AG09309 (cell line): ENCODE measurements around the gene LRCH4.

Experiments used
- DNase-seq: peaks from one replicate; pipeline ENCODE4 v3.0.0-alpha.2; 2010; ENCODE audit warnings: low read depth
- H3K4me3 ChIP-seq: 2 replicates; pipeline ENCODE4 v1.5.1; 2011; ENCODE audit warnings: mild to moderate bottlenecking, low read depth, low read length, moderate library complexity; ENCODE audit not compliant: control insufficient read depth
- CTCF ChIP-seq: IDR thresholded peaks from 2 replicates; pipeline ENCODE4 v1.5.1; 2011; ENCODE audit warnings: mild to moderate bottlenecking, low read depth, low read length, inconsistent platforms; ENCODE audit not compliant: insufficient read depth, control insufficient read depth; ENCODE audit errors: missing control alignments

The LRCH4 gene

GRCh38 chr7:100599911-100600729 is 14.2 kb upstream of the LRCH4 start:
- no peak overlapping the region for H3K4me3 ChIP-seq
- DNase-seq = no peak
- no peak for TF ChIP-seq CTCF

- H3K4me3 ChIP-seq = no peak overlapping the region
- no peak for TF ChIP-seq CTCF
- DNase-seq = no peak
Observed at GRCh38 chr7:100598425-100598824, 12.5 kb upstream of the LRCH4 start.

- no peak for DNase-seq
- TF ChIP-seq CTCF = no peak
- no peak overlapping the region for H3K4me3 ChIP-seq
Observed at GRCh38 chr7:100595188-100595587, 9.3 kb upstream of the LRCH4 start.

DNA sequence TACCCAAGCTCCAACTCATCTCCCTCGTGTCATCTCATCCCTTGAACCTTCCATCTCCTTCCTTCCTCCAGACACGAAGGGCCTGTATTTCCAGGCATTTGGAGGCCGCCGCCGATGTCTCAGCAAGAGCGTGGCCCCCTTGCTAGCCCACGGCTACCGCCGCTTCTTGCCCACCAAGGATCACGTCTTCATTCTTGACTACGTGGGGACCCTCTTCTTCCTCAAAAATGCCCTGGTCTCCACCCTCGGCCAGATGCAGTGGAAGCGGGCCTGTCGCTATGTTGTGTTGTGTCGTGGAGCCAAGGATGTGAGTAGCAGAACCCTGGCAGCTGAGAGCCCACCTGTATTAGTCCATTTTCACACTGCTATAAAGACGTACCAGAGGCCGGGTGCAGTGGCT is 5.7 kb upstream of the LRCH4 start:
- no peak for TF ChIP-seq CTCF
- DNase-seq = no peak

DNA sequence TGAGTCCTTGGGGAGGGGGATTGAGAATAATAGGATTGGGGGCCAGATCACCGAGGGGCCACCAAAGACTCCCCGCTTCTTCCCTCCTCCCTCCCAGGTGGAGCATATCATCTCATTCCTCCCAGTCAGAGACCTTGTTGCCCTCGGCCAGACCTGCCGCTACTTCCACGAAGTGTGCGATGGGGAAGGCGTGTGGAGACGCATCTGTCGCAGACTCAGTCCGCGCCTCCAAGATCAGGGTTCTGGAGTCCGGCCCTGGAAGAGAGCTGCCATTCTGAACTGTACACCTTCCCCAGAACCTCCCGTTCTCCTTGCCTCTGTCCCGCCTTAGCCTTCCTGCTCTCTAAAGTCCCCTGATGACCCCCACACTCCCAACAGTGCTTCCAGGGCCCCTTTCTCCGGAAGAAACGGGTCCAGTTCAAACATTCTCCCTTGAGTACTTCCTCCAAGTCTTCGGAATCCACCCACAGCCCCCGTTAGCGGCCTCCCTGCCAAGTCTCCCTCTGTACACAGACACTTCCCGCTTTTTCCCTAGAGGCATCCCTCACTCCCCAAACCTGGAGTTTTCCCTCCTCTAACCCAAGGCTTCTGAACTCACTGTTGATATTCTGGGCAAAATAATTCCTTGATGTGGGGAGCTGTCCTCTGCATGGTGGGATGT is 4.3 kb upstream of the LRCH4 start:
- no peak for DNase-seq
- no peak overlapping the region for H3K4me3 ChIP-seq
- TF ChIP-seq CTCF = no peak

More for the DNA sequence above, 5.7 kb upstream of the LRCH4 start:
- no peak overlapping the region for H3K4me3 ChIP-seq

GRCh38 chr7:100589341-100589947 is 3.5 kb upstream of the LRCH4 start:
- no peak for TF ChIP-seq CTCF

More at GRCh38 chr7:100589341-100589947, 3.5 kb upstream of the LRCH4 start:
- no peak for DNase-seq
- H3K4me3 ChIP-seq = no peak overlapping the region
